Endothelial cell of umbilical vein (primary cell): ENCODE results near the gene IL22RA1. TPM values are rescaled to one million over a fixed set of nuclear protein-coding genes. Genes with fewer than 3 reads are reported as not detected.

Experiments
- BruUV-seq: library from RNA; stranded (reverse); fragments of 400-500 nt; replicated peaks from 2 replicates; lab custom pipeline; 2021; lab: Mats Ljungman, UMichigan
- CTCF ChIA-PET: fragments of 300-600, 350-600 bp; sonication (Branson Sonifier 250); formaldehyde crosslinking; loops from one replicate; lab custom pipeline; 2021; ENCODE audit warnings: antibody characterized with exemption, inconsistent platforms; lab: Charles Lee
- POLR2A ChIA-PET: fragments of 300-600, 350-600 bp; sonication (Branson Sonifier 250); formaldehyde crosslinking; loops from one replicate; lab custom pipeline; 2021; ENCODE audit warnings: antibody characterized with exemption, inconsistent platforms; lab: Charles Lee
- DNase-seq: peaks from one replicate; pipeline ENCODE4 v3.0.0-alpha.2; 2011; ENCODE audit warnings: low read depth, low spot score
- FAIRE-seq: peaks from 2 replicates; lab custom pipeline; 2011; peaks lifted over from hg19 to GRCh38; lab: Jason Lieb, UNC
- H2AFZ ChIP-seq: 2 replicates; pipeline ENCODE4 v1.6.0; 2012; ENCODE audit warnings: low read depth, low read length, control low read depth, inconsistent platforms
- H3K27ac ChIP-seq: 2 replicates; pipeline ENCODE4 v1.5.1; 2011; ENCODE audit warnings: low read depth, mild to moderate bottlenecking, control low read depth, low read length, moderate library complexity; ENCODE audit not compliant: insufficient read depth
- H3K27me3 ChIP-seq, 2 experiments: 2 replicates each; pipeline versions ENCODE4 v1.6.0 to v1.6.1; 2011; ENCODE audit warnings: low read length in 2 of 2, mixed read lengths in 1 of 2; ENCODE audit not compliant: control insufficient read depth in 2 of 2, insufficient read depth in 2 of 2
- H3K36me3 ChIP-seq, 2 experiments: 2 replicates in 1 of 2; 3 replicates in 1 of 2; pipeline ENCODE4 v1.5.1; 2011; ENCODE audit warnings: low read length in 2 of 2, mild to moderate bottlenecking in 1 of 2, moderate library complexity in 1 of 2; ENCODE audit not compliant: control insufficient read depth in 2 of 2, insufficient read depth in 2 of 2; ENCODE audit errors: extremely low read depth in 1 of 2
- H3K4me1 ChIP-seq: 3 replicates; pipeline ENCODE4 v1.5.1; 2011; ENCODE audit warnings: mild to moderate bottlenecking, low read length; ENCODE audit not compliant: control insufficient read depth, insufficient read depth; ENCODE audit errors: extremely low read depth
- H3K4me2 ChIP-seq: 2 replicates; pipeline ENCODE4 v1.6.1; 2011; ENCODE audit warnings: low read length, control low read depth, mixed read lengths; ENCODE audit not compliant: insufficient read depth
- H3K4me3 ChIP-seq, 3 experiments: fragments of 200-600 bp in 1 of 3; sonication (generic), shearing (Covaris generic) in 1 of 3; replicated peaks in 1 of 3; 2 replicates each; pipeline ENCODE4 v1.5.1; 2011 to 2016; ENCODE audit warnings: control low read depth in 3 of 3, low read length in 3 of 3, mild to moderate bottlenecking in 2 of 3, inconsistent platforms in 1 of 3, low read depth in 1 of 3, moderate library complexity in 1 of 3; ENCODE audit not compliant: insufficient read depth in 1 of 3
- H3K79me2 ChIP-seq: 2 replicates; pipeline ENCODE4 v1.6.0; 2012; ENCODE audit warnings: low read length, inconsistent platforms; ENCODE audit not compliant: control insufficient read depth, insufficient read depth
- H3K9ac ChIP-seq: replicated peaks from 2 replicates; pipeline ENCODE3; 2011; ENCODE audit warnings: low read length, control low read depth; ENCODE audit not compliant: insufficient read depth; ENCODE audit errors: extremely low read depth
- H3K9me1 ChIP-seq: replicated peaks from 3 replicates; pipeline ENCODE4 v1.6.0; 2011; ENCODE audit warnings: mild to moderate bottlenecking, low read length; ENCODE audit not compliant: control insufficient read depth, insufficient read depth; ENCODE audit errors: extremely low read depth
- H3K9me3 ChIP-seq: replicated peaks from 2 replicates; pipeline ENCODE4 v1.5.1; 2012; ENCODE audit warnings: low read length, inconsistent platforms; ENCODE audit not compliant: control insufficient read depth, insufficient read depth
- H4K20me1 ChIP-seq: replicated peaks from 2 replicates; pipeline ENCODE3; 2011; ENCODE audit warnings: mild to moderate bottlenecking, low read length; ENCODE audit not compliant: control insufficient read depth, insufficient read depth; ENCODE audit errors: extremely low read depth
- EZH2 ChIP-seq: IDR thresholded peaks from 2 replicates; pipeline ENCODE4 v1.6.1; 2012; ENCODE audit warnings: borderline replicate concordance, low read depth, mild to moderate bottlenecking, moderate library complexity, low read length, inconsistent platforms; ENCODE audit not compliant: severe bottlenecking
- FOS ChIP-seq: IDR thresholded peaks from 2 replicates; pipeline ENCODE4 v1.6.1; 2011; ENCODE audit warnings: mild to moderate bottlenecking, low read length, moderate library complexity, borderline replicate concordance; ENCODE audit not compliant: insufficient read depth
- GATA2 ChIP-seq: IDR thresholded peaks from 2 replicates; pipeline ENCODE4 v1.7.0; 2011; ENCODE audit warnings: low read depth, mild to moderate bottlenecking, moderate library complexity, mixed read lengths, low read length; ENCODE audit not compliant: insufficient read length, insufficient read depth
- JUN ChIP-seq: IDR thresholded peaks from 2 replicates; pipeline ENCODE4 v1.6.1; 2011; ENCODE audit warnings: borderline replicate concordance, low read depth; ENCODE audit not compliant: insufficient read length, insufficient read depth
- POLR2A ChIP-seq: IDR thresholded peaks from 2 replicates; pipeline ENCODE4 v1.6.1; 2012; ENCODE audit warnings: low read depth, mild to moderate bottlenecking, control low read depth, low read length
- POLR2AphosphoS5 ChIP-seq: IDR thresholded peaks from 2 replicates; pipeline ENCODE4 v1.6.1; 2012; ENCODE audit warnings: low read depth, mild to moderate bottlenecking, control low read depth, low read length, moderate library complexity; ENCODE audit not compliant: insufficient read depth
- dilution Hi-C: fragments of 300-500 bp; cut with MboI; formaldehyde crosslinking; loops from one replicate; pipeline ENCODE4 v1.15.0; 2019; ENCODE audit warnings: low sequenced_read_pairs; ENCODE audit not compliant: extremely low pct_ligation_motif_present
- intact Hi-C: fragments of 100-400 bp; cut with micrococcal nuclease; formaldehyde crosslinking; loops from one replicate; pipeline ENCODE4 v1.10.0; 2022
- polyA plus RNA-seq, 4 experiments: library from polyadenylated mRNA; depleted of rRNA in 3 of 4; stranded (reverse) in 3 of 4; unstranded in 1 of 4; fragments of >200 nt; gene quantifications; 2 replicates each; pipeline versions ENCODE4 v1.2.1 to v1.2.3, GENCODE V29; 2011 to 2012; ENCODE audit warnings: missing spikeins in 1 of 4
- total RNA-seq: library from RNA; stranded (reverse); gene quantifications from 2 replicates; pipeline ENCODE4 v1.2.3, GENCODE V29; 2021
- TF ChIP-seq, protein P1 (sequence below), 2 donors: IDR thresholded peaks; 1 replicate in 1 of 2; 2 replicates in 1 of 2; pipeline ENCODE4 v1.5.1; 2011; ENCODE audit warnings: low read length in 2 of 2, mild to moderate bottlenecking in 2 of 2, moderate library complexity in 2 of 2, control low read depth in 1 of 2, inconsistent platforms in 1 of 2, low read depth in 1 of 2; ENCODE audit not compliant: insufficient read depth in 1 of 2; ENCODE audit errors: extremely low read depth in 1 of 2

The IL22RA1 gene
- total and polyA plus RNA-seq, 2 donors (not counting 3 experiments of a cell fraction or from before 2014, with no cell fraction given) = not detected

DNA sequence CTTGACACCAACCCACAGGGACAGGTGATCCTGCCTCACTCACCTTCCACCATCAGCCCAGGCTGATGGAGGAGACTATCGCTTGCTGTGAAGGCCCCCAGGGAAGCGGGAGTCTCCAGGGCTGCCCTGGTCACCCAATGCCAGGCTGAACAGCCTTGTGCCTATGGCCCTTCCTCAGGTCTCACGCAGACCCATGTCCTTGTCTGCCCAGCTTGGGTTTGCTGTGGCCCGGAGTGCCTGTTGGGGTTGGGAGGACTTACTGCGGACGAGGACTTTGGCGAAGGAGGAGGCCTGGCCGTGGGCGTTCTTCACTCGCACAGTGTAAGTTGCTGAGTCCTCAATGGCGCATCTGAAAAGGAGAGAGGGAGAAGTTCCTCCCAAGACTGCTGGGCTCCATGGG, 45.3 kb downstream of the IL22RA1 start:
- no TSS peak for BruUV-seq
- no peak overlapping the region for H3K4me2 ChIP-seq
- no peaks in the 10 kb centered on the region for H3K79me2 ChIP-seq
- no peaks in the 10 kb centered on the region for H3K4me1 ChIP-seq
- CTCF ChIA-PET = interaction anchor here (1.6 kb wide), 1 partner anchor 26 kb away, joined by 3 read pairs; no protein-coding TSS in a partner anchor
- no peaks in the 10 kb centered on the region for H3K36me3 ChIP-seq
- H3K4me3 ChIP-seq = no peak overlapping the region
- DNase-seq = no peak
- H3K9ac ChIP-seq = no peak overlapping the region
- H3K9me1 ChIP-seq = no peaks in the 10 kb centered on the region
- H3K27ac ChIP-seq = no peak overlapping the region
- no peak overlapping the region for H2AFZ ChIP-seq
- intact Hi-C loops (no loop called here), dilution Hi-C loops (no loop called here)
- POLR2A ChIA-PET = no interaction called here
- H3K9me3 ChIP-seq = no peaks in the 10 kb centered on the region
- no peak for FAIRE-seq
- TF ChIP-seq JUN = no peak
- no peak for TF ChIP-seq POLR2A
- TF ChIP-seq GATA2 = no peak
- no peak for TF ChIP-seq POLR2AphosphoS5
- no peak for TF ChIP-seq EZH2
- no peak for TF ChIP-seq FOS
- no peaks in the 10 kb centered on the region for H4K20me1 ChIP-seq
- H3K27me3 ChIP-seq = no peaks in the 10 kb centered on the region

DNA sequence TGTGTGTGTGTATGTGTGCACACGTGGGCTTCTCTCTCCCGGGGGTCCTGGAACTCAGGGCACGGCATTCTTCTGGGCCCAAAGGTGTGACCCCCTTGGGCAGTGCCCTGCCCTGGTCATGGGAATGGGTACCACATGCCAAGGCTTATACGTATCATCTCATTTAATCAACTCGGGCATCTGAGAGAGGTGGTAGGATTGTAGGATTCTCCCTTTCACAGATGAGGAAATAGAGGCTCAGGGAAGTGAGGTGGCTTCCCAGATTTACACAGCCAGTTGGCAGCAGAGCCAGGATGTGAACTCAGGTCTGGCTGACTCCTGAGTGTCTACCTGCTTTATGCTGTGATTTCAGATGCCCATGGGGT, 46.2 kb downstream of the IL22RA1 start:
- no peak for TF ChIP-seq EZH2
- TF ChIP-seq, protein P1, sequence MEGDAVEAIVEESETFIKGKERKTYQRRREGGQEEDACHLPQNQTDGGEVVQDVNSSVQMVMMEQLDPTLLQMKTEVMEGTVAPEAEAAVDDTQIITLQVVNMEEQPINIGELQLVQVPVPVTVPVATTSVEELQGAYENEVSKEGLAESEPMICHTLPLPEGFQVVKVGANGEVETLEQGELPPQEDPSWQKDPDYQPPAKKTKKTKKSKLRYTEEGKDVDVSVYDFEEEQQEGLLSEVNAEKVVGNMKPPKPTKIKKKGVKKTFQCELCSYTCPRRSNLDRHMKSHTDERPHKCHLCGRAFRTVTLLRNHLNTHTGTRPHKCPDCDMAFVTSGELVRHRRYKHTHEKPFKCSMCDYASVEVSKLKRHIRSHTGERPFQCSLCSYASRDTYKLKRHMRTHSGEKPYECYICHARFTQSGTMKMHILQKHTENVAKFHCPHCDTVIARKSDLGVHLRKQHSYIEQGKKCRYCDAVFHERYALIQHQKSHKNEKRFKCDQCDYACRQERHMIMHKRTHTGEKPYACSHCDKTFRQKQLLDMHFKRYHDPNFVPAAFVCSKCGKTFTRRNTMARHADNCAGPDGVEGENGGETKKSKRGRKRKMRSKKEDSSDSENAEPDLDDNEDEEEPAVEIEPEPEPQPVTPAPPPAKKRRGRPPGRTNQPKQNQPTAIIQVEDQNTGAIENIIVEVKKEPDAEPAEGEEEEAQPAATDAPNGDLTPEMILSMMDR (IDR thresholded peaks at IDR 0.05; ENCODE audit: extremely low read depth in 1 of 2, insufficient read depth in 1 of 2, low read depth in 1 of 2, low read length in 2 of 2) = no peak
- FAIRE-seq (no peak), DNase-seq (no peak)
- Histone ChIP-seq H3K79me2 (no peaks in the 10 kb centered on the region), H2AFZ (no peak overlapping the region), H4K20me1 (no peaks in the 10 kb centered on the region), H3K27me3 (no peaks in the 10 kb centered on the region), H3K4me1 (no peaks in the 10 kb centered on the region), H3K27ac (no peak overlapping the region), H3K4me2 (no peak overlapping the region), H3K9me1 (no peaks in the 10 kb centered on the region), H3K9me3 (no peaks in the 10 kb centered on the region), H3K36me3 (no peaks in the 10 kb centered on the region), H3K4me3 (no peak overlapping the region), H3K9ac (no peak overlapping the region)
- BruUV-seq = no TSS peak
- CTCF ChIA-PET = interaction anchor here (1.2 to 1.6 kb wide), 2 partner anchors 16 to 25 kb away, joined by 3 to 4 read pairs; partner anchors contain the start of gene MYOM3
- dilution Hi-C loops (no loop called here), intact Hi-C loops (no loop called here)
- POLR2A ChIA-PET = no interaction called here
